IMR-90 (cell line): ENCODE data around the gene MT1H. TPM values are rescaled to one million over a fixed set of nuclear protein-coding genes. Genes with fewer than 3 reads are reported as not detected.

ENCODE experiments used
- ATAC-seq: fragments of 200-7000 bp; cut with Tn5 transposase; 2 replicates; pipeline ENCODE4 v1.9.1; 2020; ENCODE audit warnings: low read depth, mild to moderate bottlenecking, moderate library complexity
- BruUV-seq: library from RNA; stranded (reverse); fragments of 400-500 nt; replicated peaks from 2 replicates; lab custom pipeline; 2021; lab: Mats Ljungman, UMichigan
- CTCF ChIA-PET: fragments of 300-600 bp; formaldehyde crosslinking; extraction: SDS; loops from one replicate; lab custom pipeline; 2021; ENCODE audit warnings: antibody characterized with exemption; lab: Yijun Ruan, JAX
- POLR2A ChIA-PET: fragments of 300-600 bp; sonication (Branson Sonifier 250); formaldehyde crosslinking; loops from one replicate; lab custom pipeline; 2022; ENCODE audit warnings: antibody characterized with exemption; ENCODE audit not compliant: unreplicated experiment; lab: Charles Lee
- DNase-seq: peaks from one replicate; pipeline ENCODE4 v3.0.0; 2013
- H2AFZ ChIP-seq: replicated peaks from 2 replicates; pipeline ENCODE3; 2013; ENCODE audit warnings: low read length, mild to moderate bottlenecking; ENCODE audit not compliant: poor library complexity
- H2AK5ac ChIP-seq: 2 replicates; pipeline ENCODE4 v1.6.1; 2013; ENCODE audit warnings: low read depth, low read length, inconsistent platforms
- H2AK9ac ChIP-seq: replicated peaks from 2 replicates; pipeline ENCODE3; 2013; ENCODE audit warnings: mild to moderate bottlenecking, low read depth, low read length, moderate library complexity; ENCODE audit not compliant: poor library complexity
- H2BK120ac ChIP-seq: 2 replicates; pipeline ENCODE4 v1.6.1; 2013; ENCODE audit warnings: low read depth, low read length, inconsistent platforms
- H2BK15ac ChIP-seq: 3 replicates; pipeline ENCODE4 v1.6.1; 2013; ENCODE audit warnings: low read depth, low read length, inconsistent platforms
- H2BK20ac ChIP-seq: 2 replicates; pipeline ENCODE4 v1.6.1; 2013; ENCODE audit warnings: low read depth, mild to moderate bottlenecking, inconsistent platforms, low read length, moderate library complexity
- H2BK5ac ChIP-seq: 2 replicates; pipeline ENCODE4 v1.6.1; 2013; ENCODE audit warnings: mild to moderate bottlenecking, low read depth, low read length, inconsistent platforms; ENCODE audit not compliant: poor library complexity, severe bottlenecking
- H3K14ac ChIP-seq: replicated peaks from 2 replicates; pipeline ENCODE4 v1.6.1; 2013; ENCODE audit warnings: low read depth, low read length, inconsistent platforms
- H3K18ac ChIP-seq: 2 replicates; pipeline ENCODE4 v1.6.1; 2013; ENCODE audit warnings: low read depth, low read length, control low read depth
- H3K23ac ChIP-seq: 2 replicates; pipeline ENCODE4 v1.6.1; 2013; ENCODE audit warnings: low read depth, low read length, inconsistent platforms
- H3K27ac ChIP-seq: 2 replicates; pipeline ENCODE4 v1.5.1; 2013; ENCODE audit warnings: mild to moderate bottlenecking, control low read depth, low read length; ENCODE audit not compliant: insufficient read depth
- H3K27me3 ChIP-seq: 2 replicates; pipeline ENCODE4 v1.6.1; 2013; ENCODE audit warnings: low read length; ENCODE audit not compliant: control insufficient read depth, insufficient read depth
- H3K36me3 ChIP-seq: 2 replicates; pipeline ENCODE4 v1.6.1; 2013; ENCODE audit warnings: low read length, mixed read lengths; ENCODE audit not compliant: control insufficient read depth, insufficient read depth
- H3K4ac ChIP-seq: 2 replicates; pipeline ENCODE4 v1.6.1; 2013; ENCODE audit warnings: low read depth, low read length, inconsistent platforms
- H3K4me1 ChIP-seq: 2 replicates; pipeline ENCODE4 v1.6.1; 2013; ENCODE audit warnings: low read length, mixed read lengths; ENCODE audit not compliant: control insufficient read depth, insufficient read depth
- H3K4me2 ChIP-seq: 2 replicates; pipeline ENCODE4 v1.6.1; 2013; ENCODE audit warnings: low read depth, mild to moderate bottlenecking, control low read depth, low read length, moderate library complexity
- H3K4me3 ChIP-seq: 2 replicates; pipeline ENCODE4 v1.5.1; 2013; ENCODE audit warnings: low read depth, mild to moderate bottlenecking, control low read depth, low read length, moderate library complexity; ENCODE audit not compliant: insufficient read depth
- H3K56ac ChIP-seq: 2 replicates; pipeline ENCODE4 v1.6.1; 2013; ENCODE audit warnings: low read length, inconsistent platforms; ENCODE audit not compliant: insufficient read depth; ENCODE audit errors: extremely low read depth
- H3K79me1 ChIP-seq, 2 experiments: 2 replicates each; pipeline ENCODE4 v1.6.1; 2013; ENCODE audit warnings: low read length in 2 of 2, inconsistent platforms in 1 of 2, low read depth in 1 of 2
- H3K9ac ChIP-seq: 2 replicates; pipeline ENCODE4 v1.6.1; 2013; ENCODE audit warnings: low read depth, low read length, control low read depth
- H3K9me1 ChIP-seq: 2 replicates; pipeline ENCODE4 v1.6.1; 2013; ENCODE audit warnings: low read length, inconsistent platforms; ENCODE audit not compliant: insufficient read depth
- H3K9me3 ChIP-seq: 2 replicates; pipeline ENCODE4 v1.6.1; 2013; ENCODE audit warnings: low read length; ENCODE audit not compliant: control insufficient read depth, insufficient read depth
- H4K20me1 ChIP-seq: 2 replicates; pipeline ENCODE4 v1.6.1; 2013; ENCODE audit warnings: low read length, inconsistent platforms; ENCODE audit not compliant: insufficient read depth
- H4K5ac ChIP-seq: 2 replicates; pipeline ENCODE4 v1.6.1; 2013; ENCODE audit warnings: mild to moderate bottlenecking, low read depth, low read length, control low read depth
- H4K8ac ChIP-seq, 2 experiments: 2 replicates each; pipeline ENCODE4 v1.6.1; 2013; ENCODE audit warnings: low read depth in 2 of 2, low read length in 2 of 2, control low read depth in 1 of 2, inconsistent platforms in 1 of 2
- H4K91ac ChIP-seq: 2 replicates; pipeline ENCODE4 v1.6.1; 2013; ENCODE audit warnings: low read depth, low read length, inconsistent platforms; ENCODE audit not compliant: insufficient read depth
- BHLHE40 ChIP-seq: fragments of 150-350 bp; IDR thresholded peaks from 2 replicates; pipeline ENCODE4 v1.6.1; 2016; ENCODE audit warnings: mild to moderate bottlenecking, low read depth, low read length
- CEBPB ChIP-seq: IDR thresholded peaks from 2 replicates; pipeline ENCODE4 v1.6.1; 2012; ENCODE audit warnings: low read depth, low read length, improper control_type of control experiment
- FOS ChIP-seq: fragments of 150-350 bp; IDR thresholded peaks from 2 replicates; pipeline ENCODE4 v1.6.1; 2016; ENCODE audit warnings: low read depth, low read length
- MAZ ChIP-seq: IDR thresholded peaks from 2 replicates; pipeline ENCODE4 v1.6.1; 2012; ENCODE audit warnings: low read depth, mild to moderate bottlenecking, low read length, improper control_type of control experiment, moderate library complexity, borderline replicate concordance
- NFE2L2 ChIP-seq: fragments of 150-350 bp; IDR thresholded peaks from 2 replicates; pipeline ENCODE4 v1.6.1; 2016; ENCODE audit warnings: low read depth, mild to moderate bottlenecking, low read length
- POLR2A ChIP-seq: IDR thresholded peaks from 2 replicates; pipeline ENCODE4 v1.6.1; 2012; ENCODE audit warnings: mild to moderate bottlenecking, low read depth, low read length
- RAD21 ChIP-seq: IDR thresholded peaks from 2 replicates; pipeline ENCODE4 v1.6.1; 2012; ENCODE audit warnings: low read length, improper control_type of control experiment
- RCOR1 ChIP-seq: IDR thresholded peaks from 2 replicates; pipeline ENCODE4 v1.6.1; 2012; ENCODE audit warnings: mild to moderate bottlenecking, low read length, improper control_type of control experiment; ENCODE audit not compliant: insufficient replicate concordance
- WGBS, 2 experiments: methylation state at CpG; one replicate each; pipeline versions ENCODE4 v1.1.5 to v1.1.7; 2013; ENCODE audit warnings: missing lambda C conversion rate in 2 of 2; ENCODE audit not compliant: insufficient read length in 1 of 2; ENCODE audit errors: extremely low coverage in 2 of 2; 5-methylcytosine and 5-hydroxymethylcytosine counted together
- dilution Hi-C: fragments of 300-500 bp; cut with HindIII; formaldehyde crosslinking; loops from one replicate; pipeline ENCODE4 v1.14.3; 2018; ENCODE audit warnings: low sequenced_read_pairs; ENCODE audit not compliant: unreplicated experiment
- in situ Hi-C: fragments of 300-500 bp; cut with MboI; formaldehyde crosslinking; loops from 3 replicates; pipeline ENCODE4 v1.14.3; 2019; ENCODE audit warnings: low sequenced_read_pairs, inconsistent platforms, mixed read lengths
- intact Hi-C: fragments of 100-400 bp; cut with micrococcal nuclease; formaldehyde crosslinking; loops from 2 replicates; pipeline ENCODE4 v1.10.0; 2022
- polyA plus RNA-seq, 3 experiments: library from polyadenylated mRNA; depleted of rRNA; stranded (reverse); fragments of >200 nt; gene quantifications; 2 replicates each; pipeline ENCODE4 v1.2.3, GENCODE V29; 2012; ENCODE audit warnings: low replicate concordance in 1 of 3
- total RNA-seq: library from RNA; depleted of rRNA; stranded (reverse); fragments of >200 nt; gene quantifications from 2 replicates; pipeline ENCODE4 v1.2.3, GENCODE V29; 2012
- TF ChIP-seq, protein P1 (sequence below): conservative IDR thresholded peaks from 2 replicates; pipeline ENCODE4 v1.5.1; 2012; ENCODE audit warnings: mild to moderate bottlenecking, low read depth, low read length, improper control_type of control experiment
- TF ChIP-seq, protein P2 (sequence below): fragments of 150-350 bp; IDR thresholded peaks from 2 replicates; pipeline ENCODE4 v1.6.1; 2016; ENCODE audit warnings: low read depth, mild to moderate bottlenecking, low read length, moderate library complexity, borderline replicate concordance

MT1H gene
- total and polyA plus RNA-seq, 2 of the 4 experiments (the other 2 are of a cell fraction), result not detected

- TF ChIP-seq, protein P1, sequence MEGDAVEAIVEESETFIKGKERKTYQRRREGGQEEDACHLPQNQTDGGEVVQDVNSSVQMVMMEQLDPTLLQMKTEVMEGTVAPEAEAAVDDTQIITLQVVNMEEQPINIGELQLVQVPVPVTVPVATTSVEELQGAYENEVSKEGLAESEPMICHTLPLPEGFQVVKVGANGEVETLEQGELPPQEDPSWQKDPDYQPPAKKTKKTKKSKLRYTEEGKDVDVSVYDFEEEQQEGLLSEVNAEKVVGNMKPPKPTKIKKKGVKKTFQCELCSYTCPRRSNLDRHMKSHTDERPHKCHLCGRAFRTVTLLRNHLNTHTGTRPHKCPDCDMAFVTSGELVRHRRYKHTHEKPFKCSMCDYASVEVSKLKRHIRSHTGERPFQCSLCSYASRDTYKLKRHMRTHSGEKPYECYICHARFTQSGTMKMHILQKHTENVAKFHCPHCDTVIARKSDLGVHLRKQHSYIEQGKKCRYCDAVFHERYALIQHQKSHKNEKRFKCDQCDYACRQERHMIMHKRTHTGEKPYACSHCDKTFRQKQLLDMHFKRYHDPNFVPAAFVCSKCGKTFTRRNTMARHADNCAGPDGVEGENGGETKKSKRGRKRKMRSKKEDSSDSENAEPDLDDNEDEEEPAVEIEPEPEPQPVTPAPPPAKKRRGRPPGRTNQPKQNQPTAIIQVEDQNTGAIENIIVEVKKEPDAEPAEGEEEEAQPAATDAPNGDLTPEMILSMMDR, result no peak
Measured at GRCh38 chr16:56662357-56663354, 7.0 kb upstream of the MT1H start (continued).

DNA sequence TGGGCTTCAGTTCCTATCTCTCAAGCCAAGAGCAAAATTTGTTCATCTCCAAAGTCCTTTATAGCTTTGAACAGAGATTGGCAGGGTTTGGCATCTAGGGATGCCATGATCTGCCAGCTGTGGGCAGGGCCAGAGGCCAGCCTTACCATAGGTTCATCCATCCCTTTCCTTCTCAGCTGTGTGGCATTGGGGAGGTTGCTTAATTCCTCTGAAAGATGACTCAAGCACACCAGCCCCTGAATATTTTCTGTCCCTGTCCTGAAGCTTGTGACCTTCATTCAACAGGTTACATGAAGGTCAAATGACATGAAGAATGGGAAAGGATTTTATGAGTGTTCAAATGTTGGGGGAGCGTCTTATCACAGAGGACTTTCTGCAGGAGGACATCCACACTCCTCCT lies 5.1 kb upstream of the MT1H start:
- H2BK5ac ChIP-seq, result no peak overlapping the region
- H3K36me3 ChIP-seq, result no peaks in the 10 kb centered on the region
- H3K27ac ChIP-seq, result no peak overlapping the region
- H3K27me3 ChIP-seq, result peaks cover 93% of the 10 kb centered on the region
- ChIA-PET POLR2A (no interaction called here), CTCF (interaction anchor here (1.0 kb wide), 1 partner anchor 9 kb away, joined by 3 read pairs; no protein-coding TSS in a partner anchor)
- H2AK9ac ChIP-seq, result no peak overlapping the region
- no peak overlapping the region for H3K18ac ChIP-seq
- H4K20me1 ChIP-seq, result no peaks in the 10 kb centered on the region
- no peak overlapping the region for H3K4me2 ChIP-seq
- no TSS peak for BruUV-seq
- no peak overlapping the region for H2BK15ac ChIP-seq
- intact Hi-C loops, result no loop called here
- H3K4me3 ChIP-seq, result no peak overlapping the region
- H2AFZ ChIP-seq, result no peak overlapping the region
- no peak for ATAC-seq
- H3K9ac ChIP-seq, result no peak overlapping the region
- no peak overlapping the region for H4K8ac ChIP-seq
- no peak overlapping the region for H3K14ac ChIP-seq
- no CpG with 5 or more reads among the region's 1 CpG for WGBS, 2 experiments
- H2BK120ac ChIP-seq, result no peak overlapping the region
- H4K5ac ChIP-seq, result no peak overlapping the region
- no peak overlapping the region for H4K91ac ChIP-seq
- no peaks in the 10 kb centered on the region for H3K79me1 ChIP-seq
- no peak overlapping the region for H3K4ac ChIP-seq
- in situ Hi-C loops, result no loop called here
- H3K9me1 ChIP-seq, result no peaks in the 10 kb centered on the region; the same call in 1 of the 2 replicates
- no peak overlapping the region for H3K23ac ChIP-seq
- DNase-seq, result no peak
- dilution Hi-C loops, result no loop called here
- H3K56ac ChIP-seq, result no peak overlapping the region
- no peaks in the 10 kb centered on the region for H3K9me3 ChIP-seq
- peaks cover 2% of the 10 kb centered on the region; the same call in 1 of the 2 replicates for H3K4me1 ChIP-seq
- no peak overlapping the region for H2AK5ac ChIP-seq
- no peak overlapping the region for H2BK20ac ChIP-seq
- TF ChIP-seq BHLHE40 (no peak), RCOR1 (no peak), NFE2L2 (no peak), FOS (no peak), CEBPB (no peak), POLR2A (no peak), MAZ (no peak), RAD21 (no peak)
- TF ChIP-seq, protein P1, result no peak
- TF ChIP-seq, protein P2, sequence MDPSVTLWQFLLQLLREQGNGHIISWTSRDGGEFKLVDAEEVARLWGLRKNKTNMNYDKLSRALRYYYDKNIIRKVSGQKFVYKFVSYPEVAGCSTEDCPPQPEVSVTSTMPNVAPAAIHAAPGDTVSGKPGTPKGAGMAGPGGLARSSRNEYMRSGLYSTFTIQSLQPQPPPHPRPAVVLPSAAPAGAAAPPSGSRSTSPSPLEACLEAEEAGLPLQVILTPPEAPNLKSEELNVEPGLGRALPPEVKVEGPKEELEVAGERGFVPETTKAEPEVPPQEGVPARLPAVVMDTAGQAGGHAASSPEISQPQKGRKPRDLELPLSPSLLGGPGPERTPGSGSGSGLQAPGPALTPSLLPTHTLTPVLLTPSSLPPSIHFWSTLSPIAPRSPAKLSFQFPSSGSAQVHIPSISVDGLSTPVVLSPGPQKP, result no peak
